NK-92 treated with Interleukin-12 subunit alpha and Interleukin-12 subunit beta, amount 100 ng/mL, for 24 hours (cell line): ENCODE measurements around the gene FOXI2.

Experiments
- DNase-seq: peaks from one replicate; lab custom pipeline; 2025; lab: John Stamatoyannopoulos, UW

Gene FOXI2

GRCh38 chr10:127736915-127737562 lies at the start of gene FOXI2:
Gene FOXI2 (plus strand): TSS chr10:127737185. CDS start chr10:127737274, 89 bp downstream.
- no peak for DNase-seq

GRCh38 chr10:127687548-127687947 lies 49.4 kb upstream of the FOXI2 start:
- no peak for DNase-seq

GRCh38 chr10:127690176-127690835 lies 46.7 kb upstream of the FOXI2 start:
- no peak for DNase-seq

- peak; percentile 35 for DNase-seq
Observed at GRCh38 chr10:127694580-127695193, 42.3 kb upstream of the FOXI2 start.

GRCh38 chr10:127695431-127695830 lies 41.6 kb upstream of the FOXI2 start:
- DNase-seq: no peak

- DNase-seq: no peak
Observed at GRCh38 chr10:127698886-127699285, 38.1 kb upstream of the FOXI2 start.

- DNase-seq: no peak
Observed at GRCh38 chr10:127699311-127699710, 37.7 kb upstream of the FOXI2 start.

GRCh38 chr10:127702271-127702670 lies 34.7 kb upstream of the FOXI2 start:
- no peak for DNase-seq

GRCh38 chr10:127715249-127715648 lies 21.7 kb upstream of the FOXI2 start:
- no peak for DNase-seq

GRCh38 chr10:127715782-127716378 lies 21.1 kb upstream of the FOXI2 start:
- no peak for DNase-seq

GRCh38 chr10:127720142-127720541 lies 16.8 kb upstream of the FOXI2 start:
- DNase-seq: no peak

- no peak for DNase-seq
Observed at GRCh38 chr10:127720903-127721302, 16.1 kb upstream of the FOXI2 start.

- DNase-seq: no peak
Observed at GRCh38 chr10:127734753-127735152, 2.2 kb upstream of the FOXI2 start.

- no peak for DNase-seq
Observed at GRCh38 chr10:127735156-127735555, 1.8 kb upstream of the FOXI2 start.

GRCh38 chr10:127735723-127736221 lies 1.2 kb upstream of the FOXI2 start:
- no peak for DNase-seq

GRCh38 chr10:127736222-127736914 lies 617 bp upstream of the FOXI2 start:
- no peak for DNase-seq

- no peak for DNase-seq
Observed at GRCh38 chr10:127737563-127738511, 852 bp downstream of the FOXI2 start.

GRCh38 chr10:127738512-127739424 lies 1.8 kb downstream of the FOXI2 start:
- no peak for DNase-seq

- no peak for DNase-seq
Observed at GRCh38 chr10:127739908-127740307, 2.9 kb downstream of the FOXI2 start.

GRCh38 chr10:127740596-127740995 lies 3.6 kb downstream of the FOXI2 start:
- DNase-seq: no peak
